GM12891 (cell line): ENCODE measurements around the gene KCNN1.

Source experiments
- POLR2A ChIP-seq: IDR thresholded peaks from 2 replicates; pipeline ENCODE4 v1.6.1; 2011; ENCODE audit warnings: low read depth, low read length, control low read depth
- POLR2AphosphoS5 ChIP-seq: IDR thresholded peaks from 2 replicates; pipeline ENCODE4 v1.6.1; 2011; ENCODE audit warnings: low read depth, low read length, control low read depth
- TAF1 ChIP-seq: IDR thresholded peaks from 2 replicates; pipeline ENCODE4 v1.6.1; 2011; ENCODE audit warnings: low read depth, low read length, control low read depth

DNA sequence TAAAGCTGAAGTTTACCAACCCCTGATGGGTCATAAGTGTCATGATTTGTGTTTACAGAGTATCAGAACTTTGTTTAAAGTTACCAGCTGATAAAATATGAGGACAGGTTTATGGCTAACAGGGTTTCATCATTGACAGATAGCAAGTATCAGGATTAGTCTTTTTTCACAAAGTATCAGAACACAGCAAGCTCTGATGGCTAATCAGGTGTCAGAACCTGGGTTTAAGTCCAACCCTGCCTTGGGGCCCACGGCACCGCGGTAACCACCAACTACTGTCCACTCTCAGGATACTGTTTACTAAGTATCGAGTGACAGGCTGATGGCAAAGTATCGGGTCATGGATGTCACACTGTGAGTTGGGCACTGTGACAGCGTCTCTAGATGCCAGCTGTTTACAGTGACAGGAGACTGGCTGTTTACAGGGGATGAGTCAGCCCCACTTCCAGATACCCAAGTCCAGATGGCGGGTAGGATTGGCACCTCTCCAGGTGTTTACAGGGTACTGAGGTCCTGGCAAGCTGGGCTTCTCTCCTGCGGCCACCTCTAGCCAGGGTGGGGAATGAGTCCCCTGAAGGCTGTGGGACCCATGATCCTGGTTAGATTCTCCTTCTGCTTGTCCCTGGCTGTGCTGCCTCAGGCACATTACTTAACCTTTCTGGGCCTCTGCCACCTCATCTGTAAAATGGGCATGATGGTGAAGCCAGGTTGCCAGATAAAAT, 62.9 kb downstream of the KCNN1 start:
- TF ChIP-seq POLR2A, result no peak
- no peak for TF ChIP-seq POLR2AphosphoS5
- no peak for TF ChIP-seq TAF1
